HEK293 (cell line): Measurements from ENCODE around the gene NLRX1.

Source experiments
- CTCF ChIA-PET: fragments of 350-600 bp; formaldehyde crosslinking; extraction: SDS; loops from one replicate; lab custom pipeline; 2021; ENCODE audit warnings: antibody characterized with exemption; lab: Yijun Ruan, JAX
- POLR2A ChIA-PET: fragments of 300-600 bp; formaldehyde crosslinking; extraction: SDS; loops from one replicate; lab custom pipeline; 2020; ENCODE audit warnings: antibody characterized with exemption, inconsistent platforms; lab: Yijun Ruan, JAX
- H3K27ac ChIP-seq: fragments of 200-500 bp; sonication (Bioruptor generic); 2 replicates; pipeline ENCODE4 v1.5.1; 2014; ENCODE audit warnings: low read depth, low read length, control low read depth, inconsistent platforms; ENCODE audit errors: extremely low read depth
- H3K36me3 ChIP-seq, 2 experiments: fragments of 200-500 bp in 1 of 2; sonication (Bioruptor generic) in 1 of 2; 1 replicate in 1 of 2; 2 replicates in 1 of 2; pipeline ENCODE4 v1.5.1; 2014 to 2017; ENCODE audit warnings: inconsistent platforms in 2 of 2, low read length in 2 of 2; ENCODE audit not compliant: control insufficient read depth in 2 of 2, insufficient read depth in 1 of 2
- H3K4me1 ChIP-seq: fragments of 200-500 bp; sonication (Bioruptor generic); 2 replicates; pipeline ENCODE4 v1.5.1; 2014; ENCODE audit warnings: mild to moderate bottlenecking, low read length, inconsistent platforms; ENCODE audit not compliant: control insufficient read depth, insufficient read depth
- H3K4me3 ChIP-seq: 2 replicates; pipeline ENCODE4 v1.5.1; 2011; ENCODE audit warnings: low read depth, mild to moderate bottlenecking, control low read depth, low read length, moderate library complexity
- H3K9me3 ChIP-seq: fragments of 200-500 bp; sonication (Bioruptor generic); 2 replicates; pipeline ENCODE4 v1.5.1; 2014; ENCODE audit warnings: low read depth, low read length, inconsistent platforms; ENCODE audit not compliant: control insufficient read depth, insufficient read depth
- BCL6B ChIP-seq: fragments of 450-650 bp; formaldehyde crosslinking; IDR thresholded peaks from 2 replicates; pipeline ENCODE4 v1.5.1; 2017; ENCODE audit warnings: missing biosample characterization, missing genetic modification characterization
- GLI4 ChIP-seq: fragments of 450-650 bp; formaldehyde crosslinking; IDR thresholded peaks from 2 replicates; pipeline ENCODE4 v1.5.1; 2016; ENCODE audit warnings: missing biosample characterization, missing genetic modification characterization
- KLF16 ChIP-seq: fragments of 450-650 bp; formaldehyde crosslinking; IDR thresholded peaks from 2 replicates; pipeline ENCODE4 v1.5.1; 2017; ENCODE audit warnings: missing biosample characterization, missing genetic modification characterization
- TCF7L2 ChIP-seq: IDR thresholded peaks from 2 replicates; pipeline ENCODE4 v1.6.1; 2011; ENCODE audit warnings: low read depth, mild to moderate bottlenecking, inconsistent platforms, low read length, moderate library complexity, borderline replicate concordance
- YY1 ChIP-seq: fragments of 450-650 bp; formaldehyde crosslinking; IDR thresholded peaks from 2 replicates; pipeline ENCODE4 v1.5.1; 2018; ENCODE audit warnings: missing biosample characterization, missing genetic modification characterization
- ZBTB20 ChIP-seq: fragments of 450-650 bp; formaldehyde crosslinking; IDR thresholded peaks from 2 replicates; pipeline ENCODE4 v1.5.1; 2016; ENCODE audit warnings: missing biosample characterization, missing genetic modification characterization
- ZBTB7A ChIP-seq: fragments of 450-650 bp; formaldehyde crosslinking; IDR thresholded peaks from 2 replicates; pipeline ENCODE4 v1.5.1; 2016; ENCODE audit warnings: low read depth, missing biosample characterization, missing genetic modification characterization
- ZNF114 ChIP-seq: fragments of 450-650 bp; formaldehyde crosslinking; IDR thresholded peaks from 2 replicates; pipeline ENCODE4 v1.5.0; 2017; ENCODE audit warnings: missing biosample characterization, missing genetic modification characterization
- ZNF174 ChIP-seq: fragments of 450-650 bp; formaldehyde crosslinking; IDR thresholded peaks from 2 replicates; pipeline ENCODE4 v1.5.0; 2017; ENCODE audit warnings: missing biosample characterization, mild to moderate bottlenecking, missing genetic modification characterization
- ZNF223 ChIP-seq: fragments of 450-650 bp; formaldehyde crosslinking; IDR thresholded peaks from 2 replicates; pipeline ENCODE4 v1.5.1; 2016; ENCODE audit warnings: missing biosample characterization, missing genetic modification characterization
- ZNF274 ChIP-seq, 2 experiments: fragments of 200-500 bp in 1 of 2; fragments of 450-650 bp in 1 of 2; sonication (Bioruptor generic) in 1 of 2; formaldehyde crosslinking in 1 of 2; IDR thresholded peaks; 2 replicates each; pipeline versions ENCODE4 v1.5.1 to v1.6.1; 2014 to 2016; ENCODE audit warnings: borderline replicate concordance in 1 of 2, inconsistent platforms in 1 of 2, low read length in 1 of 2, missing biosample characterization in 1 of 2, missing genetic modification characterization in 1 of 2
- ZNF354C ChIP-seq: fragments of 450-650 bp; formaldehyde crosslinking; IDR thresholded peaks from 2 replicates; pipeline ENCODE4 v1.5.1; 2016; ENCODE audit warnings: missing biosample characterization, missing genetic modification characterization, low read depth, borderline replicate concordance
- ZNF362 ChIP-seq: fragments of 450-650 bp; formaldehyde crosslinking; IDR thresholded peaks from 2 replicates; pipeline ENCODE4 v1.5.1; 2016; ENCODE audit warnings: missing biosample characterization, missing genetic modification characterization
- ZNF391 ChIP-seq: fragments of 450-650 bp; formaldehyde crosslinking; IDR thresholded peaks from 2 replicates; pipeline ENCODE4 v1.5.1; 2016; ENCODE audit warnings: low read depth, missing biosample characterization, missing genetic modification characterization, borderline replicate concordance
- ZNF416 ChIP-seq: fragments of 450-650 bp; formaldehyde crosslinking; IDR thresholded peaks from 2 replicates; pipeline ENCODE4 v1.5.1; 2016; ENCODE audit warnings: missing biosample characterization, missing genetic modification characterization
- ZNF518A ChIP-seq: fragments of 450-650 bp; formaldehyde crosslinking; conservative IDR thresholded peaks from 2 replicates; pipeline ENCODE4 v1.5.1; 2016; ENCODE audit warnings: low read depth, missing biosample characterization, missing genetic modification characterization
- ZNF530 ChIP-seq: fragments of 450-650 bp; formaldehyde crosslinking; IDR thresholded peaks from 2 replicates; pipeline ENCODE4 v1.5.1; 2016; ENCODE audit warnings: low read depth, missing biosample characterization, missing genetic modification characterization
- ZNF580 ChIP-seq: fragments of 450-650 bp; formaldehyde crosslinking; IDR thresholded peaks from 2 replicates; pipeline ENCODE4 v1.5.1; 2016; ENCODE audit warnings: missing biosample characterization, missing genetic modification characterization
- ZNF701 ChIP-seq: fragments of 450-650 bp; formaldehyde crosslinking; IDR thresholded peaks from 2 replicates; pipeline ENCODE4 v1.5.1; 2016; ENCODE audit warnings: missing biosample characterization, missing genetic modification characterization

NLRX1 gene

GRCh38 chr11:119192111-119192510 is 23.6 kb downstream of the NLRX1 start:
- Histone ChIP-seq H3K4me3 (no peak overlapping the region), H3K9me3 (no peaks in the 10 kb centered on the region), H3K36me3 (no peaks in the 10 kb centered on the region), H3K4me1 (no peaks in the 10 kb centered on the region), H3K27ac (no peak overlapping the region)
- ChIA-PET POLR2A (interaction anchor here (1.0 to 2.1 kb wide), 2 partner anchors 23 to 97 kb away, joined by 3 to 6 read pairs; a partner anchor contains a TSS), CTCF (interaction anchor here (0.6 to 1.0 kb wide), 3 partner anchors 13 to 146 kb away, joined by 3 read pairs; no protein-coding TSS in a partner anchor)
- TF ChIP-seq TCF7L2 (no peak), ZNF530 (tag by site-specific recombination) (no peak), ZNF362 (tag by site-specific recombination) (no peak), ZNF174 (tag by site-specific recombination) (no peak), ZNF223 (tag by site-specific recombination) (no peak), KLF16 (tag by site-specific recombination) (no peak), ZNF701 (tag by site-specific recombination) (no peak), BCL6B (tag by site-specific recombination) (no peak), ZNF391 (tag by site-specific recombination) (no peak), ZNF274 (IDR thresholded peaks at IDR 0.05; ENCODE audit: low read length) (no peak), ZNF274 (tag by site-specific recombination; IDR thresholded peaks at IDR 0.05; ENCODE audit: borderline replicate concordance) (no peak), ZBTB20 (tag by site-specific recombination) (no peak), GLI4 (tag by site-specific recombination) (no peak), ZNF354C (tag by site-specific recombination) (no peak), ZNF580 (tag by site-specific recombination) (no peak), YY1 (no peak), ZNF518A (tag by site-specific recombination) (no peak), ZNF114 (tag by site-specific recombination) (no peak), ZBTB7A (no peak), ZNF416 (no peak)
